GM12892 (cell line): ENCODE measurements around the gene POLR3A.

Experiments used
- POLR2A ChIP-seq: IDR thresholded peaks from 2 replicates; pipeline ENCODE4 v1.6.1; 2011; ENCODE audit warnings: low read depth, low read length, control low read depth
- POLR2AphosphoS5 ChIP-seq: IDR thresholded peaks from 2 replicates; pipeline ENCODE4 v1.6.1; 2011; ENCODE audit warnings: low read depth, low read length, control low read depth

GRCh38 chr10:78046711-78047269, 17.5 kb upstream of the POLR3A start:
- TF ChIP-seq POLR2A (no peak), POLR2AphosphoS5 (no peak)
